Gastroesophageal sphincter (tissue), 4 donors: Measurements from ENCODE around the gene SIX2. TPM values are rescaled to one million over a fixed set of nuclear protein-coding genes. Genes with fewer than 3 reads are reported as not detected.
A peak's percentile ranks its signal among the peaks of the same experiment; 100 is the strongest.

Experiments
- ATAC-seq: fragments of 150-250 bp; one replicate; pipeline ENCODE4 v1.9.1; 2016; ENCODE audit warnings: mild to moderate bottlenecking, moderate library complexity
- H3K27ac ChIP-seq, 4 donors: fragments of 200-600 bp; sonication (generic) in 3 of 4; 1 replicate in 3 of 4; 2 replicates in 1 of 4; pipeline ENCODE4 v1.5.1; 2016 to 2019
- H3K27me3 ChIP-seq: fragments of 200-600 bp; sonication (generic); one replicate; pipeline ENCODE4 v1.5.1; 2019
- H3K36me3 ChIP-seq, 2 donors: fragments of 200-600 bp; sonication (generic); one replicate each; pipeline ENCODE4 v1.5.1; 2019; ENCODE audit warnings: control low read depth in 1 of 2
- H3K4me1 ChIP-seq, 3 donors: fragments of 200-600 bp; sonication (generic); 1 replicate in 2 of 3; 2 replicates in 1 of 3; pipeline ENCODE4 v1.5.1; 2016 to 2019; ENCODE audit warnings: control low read depth in 2 of 3
- H3K4me3 ChIP-seq, 2 donors: fragments of 200-600 bp; sonication (generic); one replicate each; pipeline ENCODE4 v1.5.1; 2019; ENCODE audit warnings: mild to moderate bottlenecking in 1 of 2, moderate library complexity in 1 of 2
- H3K9me3 ChIP-seq, 3 donors: fragments of 200-600 bp; sonication (generic); one replicate each; pipeline ENCODE4 v1.5.1; 2017 to 2019; ENCODE audit warnings: control low read depth in 2 of 3
- CTCF ChIP-seq, 4 experiments: fragments of 200-600 bp in 2 of 4; fragments of 450-650 bp in 2 of 4; sonication (generic) in 1 of 4; IDR thresholded peaks; one replicate each; pipeline ENCODE4 v1.5.1; 2017 to 2019; ENCODE audit warnings: antibody characterized with exemption in 4 of 4, mild to moderate bottlenecking in 2 of 4, moderate library complexity in 2 of 4
- EP300 ChIP-seq: sonication (generic); formaldehyde crosslinking; IDR thresholded peaks from one replicate; pipeline ENCODE4 v1.6.1; 2017; ENCODE audit warnings: antibody characterized with exemption, mild to moderate bottlenecking
- POLR2A ChIP-seq, 2 donors: fragments of 450-650 bp; IDR thresholded peaks; one replicate each; pipeline ENCODE4 v1.6.1; 2017; ENCODE audit warnings: antibody characterized with exemption in 2 of 2, mild to moderate bottlenecking in 2 of 2, moderate library complexity in 1 of 2
- POLR2AphosphoS5 ChIP-seq: sonication (generic); formaldehyde crosslinking; IDR thresholded peaks from one replicate; pipeline ENCODE4 v1.6.1; 2017; ENCODE audit warnings: antibody characterized with exemption
- WGBS, 2 donors: methylation state at CpG; one replicate each; pipeline ENCODE4 v1.1.5; 2018; ENCODE audit warnings: low coverage in 1 of 2; 5-methylcytosine and 5-hydroxymethylcytosine counted together
- total RNA-seq, 4 donors: library from RNA; depleted of rRNA; stranded (reverse); fragments of >200 nt; gene quantifications; one replicate each; pipeline ENCODE4 v1.1.0, GENCODE V29; 2016

The SIX2 gene
- total RNA-seq, 4 donors from 2014 or later = 1.2 to 1.7 (median 1.5) TPM; not detected in 1

- Histone ChIP-seq H3K4me3 (peak overlapping the region in 1 of 2 donors; percentile 54), H3K27me3 (peaks cover 100% of the 10 kb centered on the region), H3K9me3 (no peaks in the 10 kb centered on the region), H3K36me3 (no peaks in the 10 kb centered on the region), H3K27ac (no peak overlapping the region), H3K4me1 (peaks cover 0 to 69% (median 24%) of the 10 kb centered on the region in 3 donors)
- 83% methylated on average over 1 of the region's 6 CpGs; no CpG with 5 or more reads in 1 of the 2 donors for WGBS, 2 donors
- no peak for ATAC-seq
- TF ChIP-seq EP300 = no peak
- no peak for TF ChIP-seq POLR2A (IDR thresholded peaks at IDR 0.05)
- no peak for TF ChIP-seq CTCF (IDR thresholded peaks at IDR 0.05)
- TF ChIP-seq POLR2AphosphoS5 = no peak
Measured at GRCh38 chr2:45007961-45008295, 1.3 kb downstream of the SIX2 start.

- no peak overlapping the region for H3K27ac ChIP-seq
- no peaks in the 10 kb centered on the region for H3K36me3 ChIP-seq
- WGBS, 2 donors = no CpG with 5 or more reads among the region's 7 CpGs
- no peak for ATAC-seq
- no peak overlapping the region for H3K4me3 ChIP-seq
- H3K9me3 ChIP-seq = no peaks in the 10 kb centered on the region
- TF ChIP-seq EP300 = no peak
- H3K4me1 ChIP-seq = peaks cover 0 to 66% (median 24%) of the 10 kb centered on the region in 3 donors
- H3K27me3 ChIP-seq = peaks cover 100% of the 10 kb centered on the region
Measured at GRCh38 chr2:45006942-45007287, 2.3 kb downstream of the SIX2 start.

GRCh38 chr2:45006041-45006941 is 3.0 kb downstream of the SIX2 start:
- no peak overlapping the region for H3K4me3 ChIP-seq
- no peaks in the 10 kb centered on the region for H3K36me3 ChIP-seq
- H3K9me3 ChIP-seq = no peaks in the 10 kb centered on the region
- no peak overlapping the region for H3K27ac ChIP-seq
- 44 to 54% methylated on average over 16 to 18 of the region's 37 CpGs for WGBS, 2 donors
- peaks cover 0 to 70% (median 29%) of the 10 kb centered on the region in 3 donors for H3K4me1 ChIP-seq
- H3K27me3 ChIP-seq = peaks cover 100% of the 10 kb centered on the region
- ATAC-seq = no peak
- TF ChIP-seq CTCF (IDR thresholded peaks at IDR 0.05) = no peak
- no peak for TF ChIP-seq EP300
- TF ChIP-seq POLR2A (IDR thresholded peaks at IDR 0.05) = no peak
- no peak for TF ChIP-seq POLR2AphosphoS5

- TF ChIP-seq CTCF (IDR thresholded peaks at IDR 0.05) (no peak), EP300 (no peak), POLR2A (IDR thresholded peaks at IDR 0.05) (no peak), POLR2AphosphoS5 (no peak)
- no peak overlapping the region for H3K4me3 ChIP-seq
- 11 to 25% methylated on average over 9 to 19 of the region's 25 CpGs for WGBS, 2 donors
- no peak for ATAC-seq
- H3K36me3 ChIP-seq = no peaks in the 10 kb centered on the region
- no peaks in the 10 kb centered on the region for H3K9me3 ChIP-seq
- H3K27ac ChIP-seq = no peak overlapping the region
- H3K4me1 ChIP-seq = peaks cover 0 to 70% (median 31%) of the 10 kb centered on the region in 3 donors
- peaks cover 100% of the 10 kb centered on the region for H3K27me3 ChIP-seq
Measured at GRCh38 chr2:45005261-45006002, 3.8 kb downstream of the SIX2 start.

- H3K27me3 ChIP-seq = peaks cover 100% of the 10 kb centered on the region
- no peaks in the 10 kb centered on the region for H3K36me3 ChIP-seq
- peaks cover 0 to 65% (median 25%) of the 10 kb centered on the region in 3 donors for H3K4me1 ChIP-seq
- TF ChIP-seq POLR2AphosphoS5 (no peak), POLR2A (IDR thresholded peaks at IDR 0.05) (no peak), CTCF (IDR thresholded peaks at IDR 0.05) (no peak), EP300 (no peak)
- WGBS, 2 donors = 5 to 13% methylated on average over 4 to 19 of the region's 45 CpGs
- H3K9me3 ChIP-seq = no peaks in the 10 kb centered on the region
- ATAC-seq = no peak
- H3K4me3 ChIP-seq = peak overlapping the region in 1 of 2 donors; percentile 36
- H3K27ac ChIP-seq = no peak overlapping the region
Measured at GRCh38 chr2:45004562-45005191, 4.6 kb downstream of the SIX2 start.
